ENCODE data around the gene CALML4. TPM values are rescaled to one million over a fixed set of nuclear protein-coding genes. Genes with fewer than 3 reads are reported as not detected.

The CALML4 gene
- polyA plus RNA-seq, 1 donor (not counting 4 experiments of a cell fraction or from before 2014, with no cell fraction given), result 7.0 TPM

DNA sequence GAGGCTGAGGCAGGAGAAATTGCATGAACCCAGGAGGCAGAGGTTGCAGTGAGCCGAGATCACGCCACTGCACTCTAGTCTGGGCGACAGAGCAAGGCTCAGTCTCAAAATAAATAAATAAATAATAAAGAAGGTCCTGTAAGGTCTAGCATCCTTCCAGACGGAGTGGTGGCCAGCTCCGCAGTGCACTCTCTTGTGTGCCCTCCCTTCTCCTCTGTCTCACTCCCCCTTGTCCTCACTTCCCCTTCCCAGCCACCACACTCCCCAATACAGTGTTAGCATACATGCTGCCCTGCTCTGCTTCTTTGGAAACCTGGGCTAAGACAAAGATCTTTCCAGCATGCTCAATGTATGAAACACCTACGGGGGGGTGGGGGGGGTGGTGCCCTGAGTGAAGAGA, 27.8 kb upstream of the CALML4 start:
- Histone ChIP-seq H2AFZ (ENCODE audit: control insufficient read depth, low read length) (no peak overlapping the region), H3K36me3 (ENCODE audit: control insufficient read depth in 2 of 2, extremely low read depth in 1 of 2, insufficient read depth in 2 of 2, low read length in 2 of 2) (no peaks in the 10 kb centered on the region), H3K27me3 (ENCODE audit: control insufficient read depth, extremely low read depth, insufficient read depth, low read length) (peaks cover 4% of the 10 kb centered on the region), H3K9ac (ENCODE audit: control insufficient read depth, extremely low read depth, insufficient read depth, low read length) (no peak overlapping the region), H3K4me3 (ENCODE audit: control insufficient read depth in 2 of 3, extremely low read depth in 1 of 3, insufficient read depth in 2 of 3, low read depth in 1 of 3, low read length in 3 of 3) (no peak overlapping the region), H3K79me2 (ENCODE audit: control insufficient read depth, insufficient read depth, low read length) (peaks cover 13% of the 10 kb centered on the region), H3K27ac (ENCODE audit: control insufficient read depth, insufficient read depth, low read length) (no peak overlapping the region), H3K4me1 (ENCODE audit: control insufficient read depth, extremely low read depth, insufficient read depth, low read length) (peaks cover 12% of the 10 kb centered on the region), H3K4me2 (ENCODE audit: control insufficient read depth, extremely low read depth, insufficient read depth, low read depth, low read length) (no peak overlapping the region), H3K9me3 (ENCODE audit: control insufficient read depth, low read depth, low read length) (no peaks in the 10 kb centered on the region), H4K20me1 (ENCODE audit: control insufficient read depth, extremely low read depth, insufficient read depth, low read length) (peaks cover 4% of the 10 kb centered on the region), H3K9me1 (ENCODE audit: control insufficient read depth, extremely low read depth, insufficient read depth, low read length) (no peaks in the 10 kb centered on the region)
- TF ChIP-seq, protein P1, sequence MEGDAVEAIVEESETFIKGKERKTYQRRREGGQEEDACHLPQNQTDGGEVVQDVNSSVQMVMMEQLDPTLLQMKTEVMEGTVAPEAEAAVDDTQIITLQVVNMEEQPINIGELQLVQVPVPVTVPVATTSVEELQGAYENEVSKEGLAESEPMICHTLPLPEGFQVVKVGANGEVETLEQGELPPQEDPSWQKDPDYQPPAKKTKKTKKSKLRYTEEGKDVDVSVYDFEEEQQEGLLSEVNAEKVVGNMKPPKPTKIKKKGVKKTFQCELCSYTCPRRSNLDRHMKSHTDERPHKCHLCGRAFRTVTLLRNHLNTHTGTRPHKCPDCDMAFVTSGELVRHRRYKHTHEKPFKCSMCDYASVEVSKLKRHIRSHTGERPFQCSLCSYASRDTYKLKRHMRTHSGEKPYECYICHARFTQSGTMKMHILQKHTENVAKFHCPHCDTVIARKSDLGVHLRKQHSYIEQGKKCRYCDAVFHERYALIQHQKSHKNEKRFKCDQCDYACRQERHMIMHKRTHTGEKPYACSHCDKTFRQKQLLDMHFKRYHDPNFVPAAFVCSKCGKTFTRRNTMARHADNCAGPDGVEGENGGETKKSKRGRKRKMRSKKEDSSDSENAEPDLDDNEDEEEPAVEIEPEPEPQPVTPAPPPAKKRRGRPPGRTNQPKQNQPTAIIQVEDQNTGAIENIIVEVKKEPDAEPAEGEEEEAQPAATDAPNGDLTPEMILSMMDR (optimal IDR thresholded peaks at IDR 0.05 in 1 of 3, IDR thresholded peaks at IDR 0.05 in 1 of 3, conservative IDR thresholded peaks at IDR 0.05 in 1 of 3; ENCODE audit: extremely low read depth in 1 of 3, insufficient read depth in 2 of 3, low read length in 3 of 3), result no peak
- no peak for TF ChIP-seq EZH2 (IDR thresholded peaks at IDR 0.05; ENCODE audit: low read length)
- dilution Hi-C loops (cut with MboI; ENCODE audit: extremely low pct_ligation_motif_present, low sequenced_read_pairs), result no loop called here
- FAIRE-seq, result no peak
- DNase-seq (ENCODE audit: low read depth, low spot score), result no peak

DNA sequence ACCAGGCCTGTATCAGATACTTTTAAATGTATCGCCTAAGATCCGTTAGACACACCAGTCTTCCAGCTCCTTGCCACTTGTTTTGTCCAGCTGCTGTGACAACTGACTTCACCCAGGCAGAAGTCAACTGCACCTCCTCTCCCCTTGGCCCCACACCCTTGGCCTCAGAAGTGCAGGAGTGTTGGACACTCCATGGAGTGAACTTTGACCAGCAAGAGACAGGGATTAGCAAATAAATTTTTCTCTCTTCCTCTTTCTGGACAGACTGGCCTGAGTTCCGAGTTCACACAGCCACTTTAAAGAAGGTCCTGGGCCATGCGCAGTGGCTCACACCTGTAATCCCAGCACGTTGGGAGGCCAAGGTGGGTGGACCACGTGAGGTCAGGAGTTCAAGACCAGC, 27.3 kb upstream of the CALML4 start:
- DNase-seq (ENCODE audit: low read depth, low spot score), result no peak

More for the DNA sequence above, 27.3 kb upstream of the CALML4 start:
- H4K20me1 ChIP-seq (ENCODE audit: control insufficient read depth, extremely low read depth, insufficient read depth, low read length), result peaks cover 6% of the 10 kb centered on the region
- no peaks in the 10 kb centered on the region for H3K9me1 ChIP-seq (ENCODE audit: control insufficient read depth, extremely low read depth, insufficient read depth, low read length)
- no peaks in the 10 kb centered on the region for H3K36me3 ChIP-seq (ENCODE audit: control insufficient read depth in 2 of 2, extremely low read depth in 1 of 2, insufficient read depth in 2 of 2, low read length in 2 of 2)
- no peak overlapping the region for H3K9ac ChIP-seq (ENCODE audit: control insufficient read depth, extremely low read depth, insufficient read depth, low read length)
- no peak overlapping the region for H2AFZ ChIP-seq (ENCODE audit: control insufficient read depth, low read length)
- H3K27me3 ChIP-seq (ENCODE audit: control insufficient read depth, extremely low read depth, insufficient read depth, low read length), result peaks cover 4% of the 10 kb centered on the region
- H3K4me1 ChIP-seq (ENCODE audit: control insufficient read depth, extremely low read depth, insufficient read depth, low read length), result peaks cover 16% of the 10 kb centered on the region
- dilution Hi-C loops (cut with MboI; ENCODE audit: extremely low pct_ligation_motif_present, low sequenced_read_pairs), result no loop called here
- H3K9me3 ChIP-seq (ENCODE audit: control insufficient read depth, low read depth, low read length), result no peaks in the 10 kb centered on the region
- TF ChIP-seq, protein P1 (optimal IDR thresholded peaks at IDR 0.05 in 1 of 3, IDR thresholded peaks at IDR 0.05 in 1 of 3, conservative IDR thresholded peaks at IDR 0.05 in 1 of 3; ENCODE audit: extremely low read depth in 1 of 3, insufficient read depth in 2 of 3, low read length in 3 of 3), result no peak
- no peak for TF ChIP-seq EZH2 (IDR thresholded peaks at IDR 0.05; ENCODE audit: low read length)
- H3K27ac ChIP-seq (ENCODE audit: control insufficient read depth, insufficient read depth, low read length), result no peak overlapping the region
- H3K4me2 ChIP-seq (ENCODE audit: control insufficient read depth, extremely low read depth, insufficient read depth, low read depth, low read length), result no peak overlapping the region
- H3K4me3 ChIP-seq (ENCODE audit: control insufficient read depth in 2 of 3, extremely low read depth in 1 of 3, insufficient read depth in 2 of 3, low read depth in 1 of 3, low read length in 3 of 3), result no peak overlapping the region
- peaks cover 18% of the 10 kb centered on the region for H3K79me2 ChIP-seq (ENCODE audit: control insufficient read depth, insufficient read depth, low read length)
- FAIRE-seq, result no peak

All from keratinocyte (primary cell).